ENCODE data around the gene WFIKKN2.

DNA sequence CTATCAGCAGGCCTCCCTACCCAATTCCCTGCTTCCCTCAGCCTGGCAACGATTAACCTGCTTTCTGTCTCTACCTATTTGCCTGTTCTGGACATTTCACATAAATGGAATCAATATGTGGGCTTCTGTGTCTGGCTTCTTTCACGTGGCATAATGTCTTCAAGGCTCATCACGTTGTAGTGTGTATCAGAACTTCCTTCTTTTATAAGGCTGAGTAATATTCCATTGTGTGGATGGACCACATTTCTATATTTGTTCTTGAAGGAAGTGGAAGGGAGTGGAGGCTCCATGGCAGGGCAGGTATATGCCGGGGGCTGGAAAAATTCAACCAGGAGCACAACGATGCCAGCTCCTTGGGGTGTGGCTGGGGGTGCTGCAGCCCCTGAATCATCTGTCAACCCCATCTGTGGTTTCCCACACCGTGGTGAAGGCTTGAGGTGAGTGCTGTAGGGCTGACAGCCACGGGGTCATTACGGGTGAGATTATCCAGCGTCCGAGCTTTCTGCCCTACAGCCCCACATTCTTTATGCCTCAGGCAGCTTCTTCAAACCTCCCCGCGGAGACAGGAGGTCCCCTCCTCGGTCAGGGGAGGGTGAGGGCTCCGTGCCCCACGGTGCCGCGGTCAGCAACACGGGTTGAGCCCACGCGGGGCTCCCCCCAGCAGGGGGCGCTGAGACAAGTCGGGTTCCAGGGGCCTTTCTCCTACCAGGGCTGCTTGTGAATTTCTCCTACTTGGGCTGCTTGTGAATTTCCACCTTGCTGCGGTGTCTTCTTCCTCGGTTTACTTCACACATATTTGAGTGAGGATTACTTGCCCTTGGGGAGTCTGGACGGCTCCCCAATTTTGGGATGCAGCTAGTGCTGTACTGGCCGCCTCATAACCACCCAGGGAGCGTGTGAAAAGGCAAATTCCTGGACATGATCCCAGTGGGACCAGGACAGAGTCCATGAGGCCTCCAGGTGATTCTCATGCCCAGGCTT, 18.3 kb upstream of the WFIKKN2 start:
- TF ChIP-seq ZBTB1 (CRISPR knock-in tag; IDR thresholded peaks at IDR 0.05; ENCODE audit: borderline replicate concordance) = no peak
- no peak for TF ChIP-seq ZNF670 (CRISPR knock-in tag; IDR thresholded peaks at IDR 0.05; ENCODE audit: borderline replicate concordance)
- TF ChIP-seq CC2D1A (CRISPR knock-in tag; IDR thresholded peaks at IDR 0.05) = no peak
- TF ChIP-seq NFIB (CRISPR knock-in tag; IDR thresholded peaks at IDR 0.05; ENCODE audit: borderline replicate concordance) = no peak
- no peak for TF ChIP-seq PRPF4 (IDR thresholded peaks at IDR 0.05; ENCODE audit: low read depth, low read length, poor library complexity, severe bottlenecking)
- no peak for TF ChIP-seq DNMT1 (CRISPR knock-in tag; IDR thresholded peaks at IDR 0.05)
- TF ChIP-seq NRL (CRISPR knock-in tag; IDR thresholded peaks at IDR 0.05; ENCODE audit: borderline replicate concordance) = no peak; the same call in 1 of the 2 replicates
- TF ChIP-seq ZNF274 (CRISPR knock-in tag; IDR thresholded peaks at IDR 0.05) = no peak
- TF ChIP-seq ZSCAN22 (CRISPR knock-in tag; IDR thresholded peaks at IDR 0.05) = no peak
- TF ChIP-seq, protein P1, sequence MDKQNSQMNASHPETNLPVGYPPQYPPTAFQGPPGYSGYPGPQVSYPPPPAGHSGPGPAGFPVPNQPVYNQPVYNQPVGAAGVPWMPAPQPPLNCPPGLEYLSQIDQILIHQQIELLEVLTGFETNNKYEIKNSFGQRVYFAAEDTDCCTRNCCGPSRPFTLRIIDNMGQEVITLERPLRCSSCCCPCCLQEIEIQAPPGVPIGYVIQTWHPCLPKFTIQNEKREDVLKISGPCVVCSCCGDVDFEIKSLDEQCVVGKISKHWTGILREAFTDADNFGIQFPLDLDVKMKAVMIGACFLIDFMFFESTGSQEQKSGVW (CRISPR knock-in tag; IDR thresholded peaks at IDR 0.05; ENCODE audit: borderline replicate concordance) = no peak
- TF ChIP-seq, protein P2, sequence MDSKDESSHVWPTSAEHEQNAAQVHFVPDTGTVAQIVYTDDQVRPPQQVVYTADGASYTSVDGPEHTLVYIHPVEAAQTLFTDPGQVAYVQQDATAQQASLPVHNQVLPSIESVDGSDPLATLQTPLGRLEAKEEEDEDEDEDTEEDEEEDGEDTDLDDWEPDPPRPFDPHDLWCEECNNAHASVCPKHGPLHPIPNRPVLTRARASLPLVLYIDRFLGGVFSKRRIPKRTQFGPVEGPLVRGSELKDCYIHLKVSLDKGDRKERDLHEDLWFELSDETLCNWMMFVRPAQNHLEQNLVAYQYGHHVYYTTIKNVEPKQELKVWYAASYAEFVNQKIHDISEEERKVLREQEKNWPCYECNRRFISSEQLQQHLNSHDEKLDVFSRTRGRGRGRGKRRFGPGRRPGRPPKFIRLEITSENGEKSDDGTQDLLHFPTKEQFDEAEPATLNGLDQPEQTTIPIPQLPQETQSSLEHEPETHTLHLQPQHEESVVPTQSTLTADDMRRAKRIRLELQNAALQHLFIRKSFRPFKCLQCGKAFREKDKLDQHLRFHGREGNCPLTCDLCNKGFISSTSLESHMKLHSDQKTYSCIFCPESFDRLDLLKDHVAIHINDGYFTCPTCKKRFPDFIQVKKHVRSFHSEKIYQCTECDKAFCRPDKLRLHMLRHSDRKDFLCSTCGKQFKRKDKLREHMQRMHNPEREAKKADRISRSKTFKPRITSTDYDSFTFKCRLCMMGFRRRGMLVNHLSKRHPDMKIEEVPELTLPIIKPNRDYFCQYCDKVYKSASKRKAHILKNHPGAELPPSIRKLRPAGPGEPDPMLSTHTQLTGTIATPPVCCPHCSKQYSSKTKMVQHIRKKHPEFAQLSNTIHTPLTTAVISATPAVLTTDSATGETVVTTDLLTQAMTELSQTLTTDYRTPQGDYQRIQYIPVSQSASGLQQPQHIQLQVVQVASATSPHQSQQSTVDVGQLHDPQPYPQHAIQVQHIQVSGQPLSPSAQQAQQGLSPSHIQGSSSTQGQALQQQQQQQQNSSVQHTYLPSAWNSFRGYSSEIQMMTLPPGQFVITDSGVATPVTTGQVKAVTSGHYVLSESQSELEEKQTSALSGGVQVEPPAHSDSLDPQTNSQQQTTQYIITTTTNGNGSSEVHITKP (CRISPR knock-in tag; IDR thresholded peaks at IDR 0.05; ENCODE audit: low read depth) = no peak
- no peak for TF ChIP-seq ZNF207 (IDR thresholded peaks at IDR 0.05; ENCODE audit: borderline replicate concordance)
